Measurements from ENCODE around the gene ARL4D. TPM values are rescaled to one million over a fixed set of nuclear protein-coding genes. Genes with fewer than 3 reads are reported as not detected.
A peak's percentile ranks its signal among the peaks of the same experiment; 100 is the strongest.

The ARL4D gene
- total RNA-seq, 1 donor from 2014 or later = 10.4 TPM

DNA sequence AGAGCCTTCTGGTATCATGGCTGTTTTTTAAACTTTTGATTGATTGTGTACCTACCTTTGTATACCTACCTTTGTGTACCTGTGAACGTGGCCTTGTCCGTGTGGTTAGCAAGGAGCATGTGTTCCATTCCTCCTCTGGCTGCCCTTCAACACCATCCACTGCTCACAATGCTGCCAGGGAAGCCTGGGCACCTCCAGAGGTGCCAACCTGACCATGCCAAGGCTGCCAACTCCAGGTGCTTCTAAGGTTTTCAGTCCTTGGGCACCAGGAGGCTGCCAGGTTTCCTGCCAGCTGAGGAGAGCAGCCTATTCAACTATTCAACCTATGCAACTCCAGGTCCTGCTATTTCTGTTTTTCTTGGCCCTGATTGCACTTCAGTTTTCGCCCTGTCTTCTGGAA, 17.6 kb upstream of the ARL4D start:
- Histone ChIP-seq H3K27ac (ENCODE audit: low read depth, low read length) (no peak overlapping the region), H3K36me3 (ENCODE audit: control insufficient read depth in 3 of 3, insufficient read depth in 3 of 3, low read length in 3 of 3) (no peaks in the 10 kb centered on the region), H3K4me1 (ENCODE audit: control insufficient read depth in 3 of 3, insufficient read depth in 3 of 3, low read length in 3 of 3) (no peaks in the 10 kb centered on the region), H3K9me3 (ENCODE audit: control insufficient read depth in 3 of 3, low read length in 3 of 3) (no peaks in the 10 kb centered on the region), H3K4me3 (ENCODE audit: low read length in 3 of 3) (no peak overlapping the region), H3K9ac (ENCODE audit: low read depth in 1 of 3, low read length in 3 of 3) (no peak overlapping the region), H3K27me3 (ENCODE audit: control insufficient read depth in 3 of 3, insufficient read depth in 3 of 3, low read length in 3 of 3) (no peaks in the 10 kb centered on the region)

DNA sequence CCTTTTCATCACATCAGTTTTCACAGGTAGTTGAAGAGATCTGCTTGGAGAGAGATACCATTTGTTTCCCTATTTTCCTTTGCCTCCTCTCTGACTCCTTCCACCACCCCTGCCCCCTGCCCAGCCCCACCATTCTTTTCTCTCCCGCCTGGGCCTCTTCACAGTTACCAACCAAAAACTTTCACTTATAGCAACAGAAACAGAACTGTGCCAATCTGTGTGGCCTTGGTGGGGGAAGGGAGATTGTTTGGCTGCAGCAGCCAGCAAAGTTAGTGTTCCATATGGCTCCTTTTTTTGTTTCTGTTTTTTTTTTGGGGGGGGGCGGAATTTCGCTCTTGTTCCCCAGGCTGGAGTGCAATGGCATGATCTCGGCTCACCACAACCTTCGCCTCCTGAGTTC, 17.2 kb upstream of the ARL4D start:
- Histone ChIP-seq H3K4me3 (ENCODE audit: low read length in 3 of 3) (no peak overlapping the region), H3K4me1 (ENCODE audit: control insufficient read depth in 3 of 3, insufficient read depth in 3 of 3, low read length in 3 of 3) (no peaks in the 10 kb centered on the region), H3K36me3 (ENCODE audit: control insufficient read depth in 3 of 3, insufficient read depth in 3 of 3, low read length in 3 of 3) (no peaks in the 10 kb centered on the region), H3K27ac (ENCODE audit: low read depth, low read length) (no peak overlapping the region), H3K27me3 (ENCODE audit: control insufficient read depth in 3 of 3, insufficient read depth in 3 of 3, low read length in 3 of 3) (no peaks in the 10 kb centered on the region), H3K9ac (ENCODE audit: low read depth in 1 of 3, low read length in 3 of 3) (no peak overlapping the region), H3K9me3 (ENCODE audit: control insufficient read depth in 3 of 3, low read length in 3 of 3) (no peaks in the 10 kb centered on the region)

DNA sequence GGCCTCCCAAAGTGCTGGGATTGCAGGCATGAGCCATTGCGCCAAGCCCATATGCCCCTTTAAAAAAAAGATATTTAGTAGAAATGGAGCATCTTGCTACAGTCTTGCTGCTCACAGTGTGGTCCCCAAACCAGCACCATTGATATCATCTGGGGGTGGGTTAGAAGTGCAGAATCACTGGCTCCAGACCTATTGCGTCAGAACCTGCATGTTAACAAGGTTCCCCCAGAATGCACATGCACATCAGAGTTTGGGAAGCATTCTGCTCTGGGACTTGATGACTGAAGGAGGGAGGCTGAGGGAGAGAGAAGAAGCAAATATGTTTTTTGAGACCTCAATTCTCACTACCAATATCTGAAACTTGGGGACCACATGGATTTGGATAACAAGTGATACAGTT, 16.0 kb upstream of the ARL4D start:
- H3K4me1 ChIP-seq (ENCODE audit: control insufficient read depth in 3 of 3, insufficient read depth in 3 of 3, low read length in 3 of 3) = no peaks in the 10 kb centered on the region
- H3K9me3 ChIP-seq (ENCODE audit: control insufficient read depth in 3 of 3, low read length in 3 of 3) = no peaks in the 10 kb centered on the region
- no peaks in the 10 kb centered on the region for H3K27me3 ChIP-seq (ENCODE audit: control insufficient read depth in 3 of 3, insufficient read depth in 3 of 3, low read length in 3 of 3)
- no peak overlapping the region for H3K27ac ChIP-seq (ENCODE audit: low read depth, low read length)
- H3K9ac ChIP-seq (ENCODE audit: low read depth in 1 of 3, low read length in 3 of 3) = no peak overlapping the region
- no peaks in the 10 kb centered on the region for H3K36me3 ChIP-seq (ENCODE audit: control insufficient read depth in 3 of 3, insufficient read depth in 3 of 3, low read length in 3 of 3)
- no peak overlapping the region for H3K4me3 ChIP-seq (ENCODE audit: low read length in 3 of 3)

DNA sequence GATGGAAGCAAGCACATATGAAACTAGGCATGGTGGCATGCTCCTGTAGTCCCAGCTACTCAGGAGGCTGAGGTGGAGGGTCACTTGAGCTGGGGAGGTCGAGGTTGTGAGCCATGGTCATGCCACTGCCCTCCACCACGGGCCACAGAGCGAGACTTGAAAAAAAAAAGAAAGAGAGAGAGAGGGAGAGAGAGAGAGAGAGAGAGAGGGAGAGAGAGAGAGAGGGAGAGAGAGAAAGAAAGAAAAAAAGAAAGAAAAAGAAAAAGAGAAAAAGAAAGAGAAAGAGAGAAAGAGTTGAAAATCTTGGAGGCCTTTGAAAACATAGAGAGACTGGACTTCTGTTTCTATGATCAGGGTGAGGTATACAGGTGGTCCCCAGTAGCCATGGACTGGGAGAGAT, 15.4 kb upstream of the ARL4D start:
- Histone ChIP-seq H3K27ac (ENCODE audit: low read depth, low read length) (no peak overlapping the region), H3K4me1 (ENCODE audit: control insufficient read depth in 3 of 3, insufficient read depth in 3 of 3, low read length in 3 of 3) (no peaks in the 10 kb centered on the region), H3K36me3 (ENCODE audit: control insufficient read depth in 3 of 3, insufficient read depth in 3 of 3, low read length in 3 of 3) (no peaks in the 10 kb centered on the region), H3K27me3 (ENCODE audit: control insufficient read depth in 3 of 3, insufficient read depth in 3 of 3, low read length in 3 of 3) (no peaks in the 10 kb centered on the region), H3K9ac (ENCODE audit: low read depth in 1 of 3, low read length in 3 of 3) (no peak overlapping the region), H3K4me3 (ENCODE audit: low read length in 3 of 3) (no peak overlapping the region), H3K9me3 (ENCODE audit: control insufficient read depth in 3 of 3, low read length in 3 of 3) (no peaks in the 10 kb centered on the region)

DNA sequence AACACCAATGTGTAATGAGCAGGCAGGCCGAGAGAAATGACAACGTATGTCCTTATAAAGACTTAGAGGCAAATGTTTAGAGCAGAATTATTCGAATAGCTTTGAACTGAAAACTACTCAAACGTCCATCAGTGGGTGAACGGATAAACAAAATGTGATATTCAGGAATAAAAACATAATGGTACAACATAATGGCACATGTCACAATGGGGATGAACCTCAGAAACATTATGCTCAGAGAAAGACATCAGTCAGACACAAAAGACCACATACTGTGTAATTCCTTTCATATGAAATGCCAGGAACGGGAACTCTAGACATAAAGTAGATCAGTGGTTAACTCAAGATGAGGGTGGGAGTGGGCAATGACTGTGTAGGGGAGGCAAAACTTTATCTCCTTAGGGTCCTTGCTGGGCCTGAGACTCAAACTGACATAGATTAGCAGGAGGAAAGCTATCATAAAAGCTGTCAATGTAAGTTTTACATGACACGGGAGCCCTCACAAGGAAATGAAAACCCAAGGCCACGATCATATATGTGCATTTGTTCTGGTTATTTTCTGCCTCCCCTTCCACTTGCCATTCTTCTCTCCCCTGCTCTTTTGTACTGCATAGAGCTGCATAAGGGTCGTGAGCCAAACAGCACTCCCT, 14.8 kb upstream of the ARL4D start:
- no peaks in the 10 kb centered on the region for H3K36me3 ChIP-seq (ENCODE audit: control insufficient read depth in 3 of 3, insufficient read depth in 3 of 3, low read length in 3 of 3)
- H3K4me1 ChIP-seq (ENCODE audit: control insufficient read depth in 3 of 3, insufficient read depth in 3 of 3, low read length in 3 of 3) = peaks cover 2 to 6% (median 2%) of the 10 kb centered on the region in 3 donors
- no peaks in the 10 kb centered on the region for H3K9me3 ChIP-seq (ENCODE audit: control insufficient read depth in 3 of 3, low read length in 3 of 3)
- no peaks in the 10 kb centered on the region for H3K27me3 ChIP-seq (ENCODE audit: control insufficient read depth in 3 of 3, insufficient read depth in 3 of 3, low read length in 3 of 3)
- no peak overlapping the region for H3K4me3 ChIP-seq (ENCODE audit: low read length in 3 of 3)
- no peak overlapping the region for H3K9ac ChIP-seq (ENCODE audit: low read depth in 1 of 3, low read length in 3 of 3)
- H3K27ac ChIP-seq (ENCODE audit: low read depth, low read length) = no peak overlapping the region

DNA sequence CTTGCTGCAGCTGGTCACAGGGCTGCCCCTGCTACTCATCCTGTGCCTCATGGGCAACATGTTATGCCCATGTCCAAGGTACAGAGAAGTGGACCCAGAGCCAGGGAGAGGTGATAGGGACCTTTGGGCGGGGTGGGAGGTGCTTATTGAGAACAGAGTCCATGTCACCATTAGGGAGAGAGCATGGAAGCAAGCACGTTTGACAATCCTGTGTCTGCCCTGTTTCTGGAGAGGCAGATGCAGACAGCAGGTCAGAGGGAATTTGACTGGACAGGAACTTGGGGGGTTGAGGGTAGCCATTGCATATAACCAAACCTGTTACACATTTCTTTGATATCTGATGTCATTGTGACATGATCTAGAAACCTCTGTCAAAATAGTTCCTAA, 14.3 kb upstream of the ARL4D start:
- Histone ChIP-seq H3K4me1 (ENCODE audit: control insufficient read depth in 3 of 3, insufficient read depth in 3 of 3, low read length in 3 of 3) (peaks cover 3 to 8% (median 3%) of the 10 kb centered on the region in 3 donors), H3K4me3 (ENCODE audit: low read length in 3 of 3) (no peak overlapping the region), H3K27me3 (ENCODE audit: control insufficient read depth in 3 of 3, insufficient read depth in 3 of 3, low read length in 3 of 3) (no peaks in the 10 kb centered on the region), H3K9ac (ENCODE audit: low read depth in 1 of 3, low read length in 3 of 3) (no peak overlapping the region), H3K9me3 (ENCODE audit: control insufficient read depth in 3 of 3, low read length in 3 of 3) (no peaks in the 10 kb centered on the region), H3K27ac (ENCODE audit: low read depth, low read length) (no peak overlapping the region), H3K36me3 (ENCODE audit: control insufficient read depth in 3 of 3, insufficient read depth in 3 of 3, low read length in 3 of 3) (no peaks in the 10 kb centered on the region)

DNA sequence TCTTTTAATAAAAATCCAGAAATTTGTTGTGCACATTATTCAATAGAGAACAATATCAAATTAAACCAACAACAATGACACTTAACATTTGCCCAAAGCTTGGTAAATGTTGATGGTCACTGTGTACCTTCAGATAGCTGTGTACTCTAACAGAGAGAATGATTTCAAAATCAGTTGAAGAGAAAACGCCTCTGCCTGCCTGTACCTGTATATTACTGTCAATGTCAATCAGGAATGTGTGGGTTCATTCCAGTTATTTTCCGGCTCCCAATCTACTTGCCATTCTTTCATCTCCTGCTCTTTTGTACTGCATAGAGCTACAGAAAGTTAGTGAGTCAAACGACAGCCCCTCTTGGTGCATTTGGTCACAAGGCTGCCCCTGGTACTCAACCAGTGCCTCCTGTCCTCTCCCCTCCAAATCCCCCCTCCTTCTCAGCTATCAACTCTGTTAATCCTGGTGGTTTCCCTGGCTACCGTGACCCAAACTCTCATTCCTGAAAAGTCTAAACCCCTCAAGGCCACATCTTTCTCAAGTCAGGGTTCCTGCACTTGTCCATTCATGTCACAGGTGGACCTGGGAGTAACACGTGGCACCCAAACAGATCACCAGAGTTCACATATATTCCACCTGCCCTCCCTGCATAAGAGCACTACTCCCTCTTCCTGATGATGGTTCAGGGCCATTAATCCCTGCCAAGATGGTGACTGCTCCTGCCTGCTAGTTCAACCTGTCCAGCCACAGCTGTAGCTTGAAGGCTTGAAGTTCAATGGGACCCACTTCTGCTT, 13.6 kb upstream of the ARL4D start:
- Histone ChIP-seq H3K27ac (ENCODE audit: low read depth, low read length) (no peak overlapping the region), H3K9ac (ENCODE audit: low read depth in 1 of 3, low read length in 3 of 3) (no peak overlapping the region), H3K9me3 (ENCODE audit: control insufficient read depth in 3 of 3, low read length in 3 of 3) (no peaks in the 10 kb centered on the region), H3K4me1 (ENCODE audit: control insufficient read depth in 3 of 3, insufficient read depth in 3 of 3, low read length in 3 of 3) (peaks cover 3 to 13% (median 6%) of the 10 kb centered on the region in 3 donors), H3K27me3 (ENCODE audit: control insufficient read depth in 3 of 3, insufficient read depth in 3 of 3, low read length in 3 of 3) (no peaks in the 10 kb centered on the region), H3K4me3 (ENCODE audit: low read length in 3 of 3) (no peak overlapping the region), H3K36me3 (ENCODE audit: control insufficient read depth in 3 of 3, insufficient read depth in 3 of 3, low read length in 3 of 3) (no peaks in the 10 kb centered on the region)

DNA sequence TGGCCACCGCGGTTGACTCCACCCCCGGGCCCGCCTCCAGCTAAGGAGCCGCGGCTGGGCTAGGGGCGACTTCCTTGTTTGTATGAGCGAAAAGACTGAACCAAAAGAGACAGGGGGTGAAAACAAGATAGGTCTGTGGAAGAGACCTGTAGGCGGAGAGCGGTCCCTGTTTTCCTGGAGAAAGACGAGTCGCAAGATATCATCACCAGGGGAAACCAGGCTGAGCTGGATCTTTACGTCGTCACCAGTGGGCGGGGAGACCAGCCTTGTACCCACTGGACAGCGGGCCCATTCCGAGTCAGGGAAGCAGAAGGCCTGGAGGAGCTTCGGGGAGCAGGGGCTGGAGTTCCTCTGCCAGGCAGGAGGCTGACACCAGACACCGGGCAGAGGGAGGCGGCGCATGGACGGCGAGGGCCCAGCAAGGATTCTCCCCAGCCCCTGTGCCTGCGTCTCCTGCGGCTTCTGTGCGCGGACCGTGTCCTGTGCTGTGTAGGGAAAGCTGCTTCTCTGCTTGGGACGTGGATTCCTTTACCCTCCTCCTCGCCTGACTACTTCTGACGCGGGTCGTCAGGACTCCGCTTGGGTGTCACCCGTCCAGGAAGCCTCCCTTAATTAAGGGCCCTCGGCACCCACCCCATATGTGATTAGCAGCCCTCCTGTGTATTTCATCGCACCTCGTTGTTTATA, 10.3 kb upstream of the ARL4D start:
- H3K36me3 ChIP-seq (ENCODE audit: control insufficient read depth in 3 of 3, insufficient read depth in 3 of 3, low read length in 3 of 3) = no peaks in the 10 kb centered on the region
- peak overlapping the region; percentile 84 to 97 (median 88) for H3K4me3 ChIP-seq (ENCODE audit: low read length in 3 of 3)
- H3K27ac ChIP-seq (ENCODE audit: low read depth, low read length) = peak overlapping the region; percentile 98
- no peaks in the 10 kb centered on the region for H3K27me3 ChIP-seq (ENCODE audit: control insufficient read depth in 3 of 3, insufficient read depth in 3 of 3, low read length in 3 of 3)
- H3K9ac ChIP-seq (ENCODE audit: low read depth in 1 of 3, low read length in 3 of 3) = peak overlapping the region; percentile 93 to 99 (median 98)
- H3K4me1 ChIP-seq (ENCODE audit: control insufficient read depth in 3 of 3, insufficient read depth in 3 of 3, low read length in 3 of 3) = peaks cover 3 to 13% (median 6%) of the 10 kb centered on the region in 3 donors
- no peaks in the 10 kb centered on the region for H3K9me3 ChIP-seq (ENCODE audit: control insufficient read depth in 3 of 3, low read length in 3 of 3)

DNA sequence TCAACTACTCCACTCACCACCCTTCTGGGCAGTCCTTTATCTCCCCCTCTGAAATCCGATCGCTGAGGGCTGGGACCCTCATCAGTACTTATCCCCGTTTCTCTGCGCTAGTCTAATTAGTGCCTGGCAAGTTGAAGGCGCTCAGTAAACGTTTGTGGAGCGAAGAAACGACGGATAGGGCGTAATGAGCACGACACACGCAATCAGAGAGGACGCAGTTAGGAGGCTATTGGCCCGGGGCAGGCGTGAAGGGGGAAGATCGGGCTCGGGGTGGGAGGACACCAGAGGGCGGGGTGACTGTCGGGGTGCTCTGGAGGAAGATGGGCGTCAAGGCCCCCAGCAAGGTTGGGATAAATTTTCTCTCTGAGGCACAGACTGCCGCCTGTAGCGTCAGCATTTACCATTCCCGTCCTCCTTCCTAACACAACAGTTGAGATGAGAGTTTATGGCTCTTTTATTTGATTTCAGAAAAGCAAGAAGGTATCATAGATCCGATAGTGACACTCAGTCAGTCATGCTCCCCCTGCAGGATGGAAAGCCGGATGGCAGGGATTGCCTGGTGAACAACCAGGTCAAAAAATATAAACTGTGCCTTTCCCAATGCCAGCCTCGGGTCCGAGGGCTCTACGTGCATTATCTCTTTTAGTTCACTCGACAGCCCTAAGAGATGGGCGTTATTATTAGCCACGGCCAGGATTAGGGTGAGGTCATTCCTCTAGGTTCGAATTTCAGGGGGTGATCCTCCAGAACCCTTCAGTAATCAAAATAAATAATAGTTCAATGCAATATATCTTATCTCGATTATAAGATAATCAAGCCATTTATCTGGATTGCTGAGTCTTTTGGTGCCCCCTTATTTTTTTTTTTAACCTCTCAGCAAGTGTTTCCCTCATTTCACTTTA, 9.5 kb upstream of the ARL4D start:
- Histone ChIP-seq H3K27ac (ENCODE audit: low read depth, low read length) (peak overlapping the region; percentile 98), H3K4me1 (ENCODE audit: control insufficient read depth in 3 of 3, insufficient read depth in 3 of 3, low read length in 3 of 3) (peaks cover 7 to 21% (median 11%) of the 10 kb centered on the region in 3 donors), H3K9me3 (ENCODE audit: control insufficient read depth in 3 of 3, low read length in 3 of 3) (no peaks in the 10 kb centered on the region), H3K4me3 (ENCODE audit: low read length in 3 of 3) (peak overlapping the region; percentile 84 to 97 (median 88)), H3K27me3 (ENCODE audit: control insufficient read depth in 3 of 3, insufficient read depth in 3 of 3, low read length in 3 of 3) (no peaks in the 10 kb centered on the region), H3K9ac (ENCODE audit: low read depth in 1 of 3, low read length in 3 of 3) (peak overlapping the region; percentile 93 to 99 (median 98)), H3K36me3 (ENCODE audit: control insufficient read depth in 3 of 3, insufficient read depth in 3 of 3, low read length in 3 of 3) (no peaks in the 10 kb centered on the region)

All from skeletal muscle tissue (tissue), 4 donors.